Immature natural killer cell (primary cell): ENCODE results near the gene KCND2. TPM values are rescaled to one million over a fixed set of nuclear protein-coding genes. Genes with fewer than 3 reads are reported as not detected.
"Not testable (repeated sequence)": the region's sequence is repeated elsewhere in the genome, so short reads cannot be mapped to it uniquely, and the experiment has no call there.

Experiments used
- DNase-seq, 3 donors: peaks; one replicate each; pipeline ENCODE4 v3.0.0; 2022; ENCODE audit warnings: mixed read lengths in 1 of 3
- H3K27ac Mint-ChIP-seq, 6 donors: one replicate each; pipeline ENCODE4 v1.8.0; 2020; ENCODE audit warnings: mixed read lengths in 6 of 6, mild to moderate bottlenecking in 5 of 6, inconsistent platforms in 4 of 6, moderate library complexity in 3 of 6
- H3K27me3 Mint-ChIP-seq, 3 donors: one replicate each; pipeline ENCODE4 v1.8.0; 2020 to 2021; ENCODE audit warnings: low read depth in 3 of 3, mild to moderate bottlenecking in 3 of 3, mixed read lengths in 3 of 3, moderate library complexity in 3 of 3, inconsistent platforms in 1 of 3
- H3K36me3 Mint-ChIP-seq, 3 donors: one replicate each; pipeline ENCODE4 v1.8.0; 2020; ENCODE audit warnings: mixed read lengths in 3 of 3, inconsistent platforms in 2 of 3, mild to moderate bottlenecking in 2 of 3
- H3K4me1 Mint-ChIP-seq, 2 donors: one replicate each; pipeline ENCODE4 v1.8.0; 2020; ENCODE audit warnings: inconsistent platforms in 2 of 2, mild to moderate bottlenecking in 2 of 2, mixed read lengths in 2 of 2, moderate library complexity in 1 of 2
- H3K4me3 Mint-ChIP-seq, 5 donors: one replicate each; pipeline ENCODE4 v1.8.0; 2020; ENCODE audit warnings: mild to moderate bottlenecking in 5 of 5, mixed read lengths in 5 of 5, inconsistent platforms in 3 of 5, moderate library complexity in 3 of 5
- H3K9me3 Mint-ChIP-seq, 6 donors: one replicate each; pipeline ENCODE4 v1.8.0; 2020; ENCODE audit warnings: mild to moderate bottlenecking in 6 of 6, mixed read lengths in 6 of 6, inconsistent platforms in 4 of 6, moderate library complexity in 3 of 6
- polyA plus RNA-seq, 3 donors: library from polyadenylated mRNA; unstranded; fragments of 300-500 nt; fragmentation: Illumina TruSeq; gene quantifications; one replicate each; pipeline ENCODE4 v1.2.3, GENCODE V29; 2021

KCND2 gene
- not detected for polyA plus RNA-seq

- no peak within 1 kb of the TSS for H3K27ac Mint-ChIP-seq
- H3K36me3 Mint-ChIP-seq = no peaks in the 10 kb centered on the region
- peaks cover 3 to 6% (median 5%) of the 10 kb centered on the region in 3 donors for H3K27me3 Mint-ChIP-seq
- H3K9me3 Mint-ChIP-seq = peaks cover 0 to 40% (median 13%) of the 10 kb centered on the region in 6 donors
- no peaks in the 10 kb centered on the region for H3K4me1 Mint-ChIP-seq
- no peak for DNase-seq
- no peak within 1 kb of the TSS for H3K4me3 Mint-ChIP-seq
Observed at GRCh38 chr7:120272701-120273475, at the start of gene KCND2. KCND2 (plus strand) TSS chr7:120273175.

- Mint-ChIP-seq H3K4me3 (no peak overlapping the region), H3K27me3 (peaks cover 0 to 1% (median 0%) of the 10 kb centered on the region in 3 donors), H3K27ac (no peak overlapping the region), H3K9me3 (peaks cover 2 to 35% (median 14%) of the 10 kb centered on the region in 6 donors), H3K4me1 (no peaks in the 10 kb centered on the region), H3K36me3 (no peaks in the 10 kb centered on the region)
- no peak for DNase-seq
Observed at GRCh38 chr7:120226188-120226587, 46.8 kb upstream of the KCND2 start.

GRCh38 chr7:120227255-120227654, 45.7 kb upstream of the KCND2 start:
- no peaks in the 10 kb centered on the region for H3K36me3 Mint-ChIP-seq
- no peak overlapping the region for H3K4me3 Mint-ChIP-seq
- no peaks in the 10 kb centered on the region for H3K4me1 Mint-ChIP-seq
- peaks cover 3 to 40% (median 14%) of the 10 kb centered on the region in 6 donors for H3K9me3 Mint-ChIP-seq
- H3K27ac Mint-ChIP-seq = no peak overlapping the region
- peaks cover 0 to 1% (median 0%) of the 10 kb centered on the region in 3 donors for H3K27me3 Mint-ChIP-seq
- DNase-seq = no peak

GRCh38 chr7:120229084-120229483, 43.9 kb upstream of the KCND2 start:
- Mint-ChIP-seq H3K9me3 (peaks cover 3 to 49% (median 13%) of the 10 kb centered on the region in 6 donors), H3K27ac (no peak overlapping the region), H3K36me3 (no peaks in the 10 kb centered on the region), H3K27me3 (peaks cover 0 to under 1% (median 0%) of the 10 kb centered on the region in 3 donors), H3K4me1 (no peaks in the 10 kb centered on the region), H3K4me3 (no peak overlapping the region)
- no peak for DNase-seq

GRCh38 chr7:120233338-120233737, 39.6 kb upstream of the KCND2 start:
- Mint-ChIP-seq H3K27me3 (no peaks in the 10 kb centered on the region), H3K27ac (no peak overlapping the region), H3K4me3 (no peak overlapping the region), H3K4me1 (no peaks in the 10 kb centered on the region), H3K36me3 (no peaks in the 10 kb centered on the region), H3K9me3 (peaks cover 3 to 31% (median 14%) of the 10 kb centered on the region in 6 donors)
- DNase-seq = no peak

GRCh38 chr7:120240350-120240749, 32.6 kb upstream of the KCND2 start:
- H3K27me3 Mint-ChIP-seq, H3K27ac Mint-ChIP-seq, H3K4me1 Mint-ChIP-seq, DNase-seq, H3K4me3 Mint-ChIP-seq, H3K36me3 Mint-ChIP-seq: not testable (repeated sequence)
- peaks cover 4 to 31% (median 10%) of the 10 kb centered on the region in 6 donors for H3K9me3 Mint-ChIP-seq

- Mint-ChIP-seq H3K9me3 (peaks cover 2 to 45% (median 13%) of the 10 kb centered on the region in 6 donors), H3K36me3 (no peaks in the 10 kb centered on the region)
Observed at GRCh38 chr7:120241973-120242372, 31.0 kb upstream of the KCND2 start.

GRCh38 chr7:120254845-120255244, 18.1 kb upstream of the KCND2 start:
- Mint-ChIP-seq H3K9me3 (peaks cover 3 to 40% (median 17%) of the 10 kb centered on the region in 6 donors), H3K27ac (no peak overlapping the region), H3K36me3 (peaks cover 0 to 5% (median 0%) of the 10 kb centered on the region in 3 donors), H3K4me1 (no peaks in the 10 kb centered on the region), H3K4me3 (no peak overlapping the region), H3K27me3 (peaks cover 0 to 2% (median 0%) of the 10 kb centered on the region in 3 donors)
- DNase-seq = no peak

More at GRCh38 chr7:120241973-120242372, 31.0 kb upstream of the KCND2 start:
- Mint-ChIP-seq H3K27ac (no peak overlapping the region), H3K4me1 (no peaks in the 10 kb centered on the region), H3K4me3 (no peak overlapping the region), H3K27me3 (peaks cover 0 to 2% (median 0%) of the 10 kb centered on the region in 3 donors)
- no peak for DNase-seq

- Mint-ChIP-seq H3K4me1 (no peaks in the 10 kb centered on the region), H3K4me3 (no peak overlapping the region), H3K36me3 (peaks cover 0 to 5% (median 0%) of the 10 kb centered on the region in 3 donors), H3K9me3 (peaks cover 3 to 41% (median 20%) of the 10 kb centered on the region in 6 donors), H3K27ac (no peak overlapping the region), H3K27me3 (peaks cover 0 to 2% (median 0%) of the 10 kb centered on the region in 3 donors)
- no peak for DNase-seq
Observed at GRCh38 chr7:120256344-120257070, 16.5 kb upstream of the KCND2 start.

- no peak overlapping the region for H3K27ac Mint-ChIP-seq
- H3K36me3 Mint-ChIP-seq = peaks cover 0 to 5% (median 0%) of the 10 kb centered on the region in 3 donors
- peaks cover 2 to 39% (median 18%) of the 10 kb centered on the region in 6 donors for H3K9me3 Mint-ChIP-seq
- no peaks in the 10 kb centered on the region for H3K4me1 Mint-ChIP-seq
- no peak overlapping the region for H3K4me3 Mint-ChIP-seq
- DNase-seq = no peak
- H3K27me3 Mint-ChIP-seq = no peaks in the 10 kb centered on the region
Observed at GRCh38 chr7:120259386-120259785, 13.6 kb upstream of the KCND2 start.

- no peak overlapping the region for H3K27ac Mint-ChIP-seq
- H3K9me3 Mint-ChIP-seq = peaks cover 2 to 37% (median 15%) of the 10 kb centered on the region in 6 donors
- H3K4me3 Mint-ChIP-seq = no peak overlapping the region
- no peaks in the 10 kb centered on the region for H3K27me3 Mint-ChIP-seq
- peaks cover 0 to 4% (median 0%) of the 10 kb centered on the region in 3 donors for H3K36me3 Mint-ChIP-seq
- DNase-seq = no peak
- no peaks in the 10 kb centered on the region for H3K4me1 Mint-ChIP-seq
Observed at GRCh38 chr7:120260111-120260510, 12.9 kb upstream of the KCND2 start.

GRCh38 chr7:120272261-120272660, 714 bp upstream of the KCND2 start:
- H3K4me1 Mint-ChIP-seq = no peaks in the 10 kb centered on the region
- H3K36me3 Mint-ChIP-seq = no peaks in the 10 kb centered on the region
- H3K4me3 Mint-ChIP-seq = no peak overlapping the region
- no peak for DNase-seq
- peaks cover 0 to 41% (median 14%) of the 10 kb centered on the region in 6 donors for H3K9me3 Mint-ChIP-seq
- no peak overlapping the region for H3K27ac Mint-ChIP-seq
- H3K27me3 Mint-ChIP-seq = peaks cover 3 to 6% (median 5%) of the 10 kb centered on the region in 3 donors

GRCh38 chr7:120273476-120273975, 551 bp downstream of the KCND2 start:
- Mint-ChIP-seq H3K4me1 (no peaks in the 10 kb centered on the region), H3K36me3 (no peaks in the 10 kb centered on the region), H3K4me3 (no peak overlapping the region), H3K27me3 (peaks cover 1 to 5% (median 3%) of the 10 kb centered on the region in 3 donors), H3K27ac (no peak overlapping the region), H3K9me3 (peaks cover 0 to 35% (median 11%) of the 10 kb centered on the region in 6 donors)
- no peak for DNase-seq

- no peaks in the 10 kb centered on the region for H3K4me1 Mint-ChIP-seq
- no peak overlapping the region for H3K4me3 Mint-ChIP-seq
- H3K27ac Mint-ChIP-seq = no peak overlapping the region
- peaks cover 0 to 35% (median 11%) of the 10 kb centered on the region in 6 donors for H3K9me3 Mint-ChIP-seq
- peaks cover 1 to 5% (median 3%) of the 10 kb centered on the region in 3 donors for H3K27me3 Mint-ChIP-seq
- DNase-seq = no peak
- H3K36me3 Mint-ChIP-seq = no peaks in the 10 kb centered on the region
Observed at GRCh38 chr7:120274482-120274881, 1.5 kb downstream of the KCND2 start.
